Measurements from ENCODE around the gene PAXX.
"Not testable (repeated sequence)": the region's sequence is repeated elsewhere in the genome, so short reads cannot be mapped to it uniquely, and the experiment has no call there.

PAXX gene

GRCh38 chr9:136983167-136983566 is 9.1 kb upstream of the PAXX start:
- DNase-seq: no peak

DNA sequence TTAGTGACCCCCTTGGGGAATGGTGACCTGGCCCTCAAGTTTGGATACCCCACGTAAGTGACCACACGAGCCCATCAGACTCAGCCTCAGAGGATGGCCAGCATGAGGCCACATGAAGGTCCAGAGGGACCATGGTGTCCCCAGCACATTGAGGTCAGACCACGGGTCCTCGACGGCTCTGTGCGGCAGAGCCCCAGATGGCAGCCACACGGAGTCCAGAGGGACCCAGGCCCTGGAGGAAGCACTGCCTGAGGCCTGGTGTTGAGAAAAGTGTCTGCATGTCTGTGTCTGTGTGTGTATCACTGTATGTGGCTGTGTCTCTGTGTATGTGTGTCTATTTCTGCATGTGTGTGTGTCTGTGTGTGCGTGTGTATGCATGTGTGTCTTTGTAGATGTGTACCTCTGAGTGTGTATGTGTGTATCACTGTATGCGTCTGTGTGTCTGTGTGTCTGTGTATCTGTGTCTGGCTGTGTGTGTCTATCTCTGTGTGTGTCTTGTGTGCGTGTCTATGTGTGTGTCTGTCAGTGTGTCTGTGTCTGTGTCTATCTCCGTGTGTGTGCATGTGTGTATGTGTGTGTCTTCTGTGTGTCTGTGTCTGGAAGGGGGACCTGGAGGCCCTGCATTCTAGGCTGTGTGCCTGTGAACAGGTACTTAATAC is 8.4 kb upstream of the PAXX start:
- no peak for DNase-seq

DNA sequence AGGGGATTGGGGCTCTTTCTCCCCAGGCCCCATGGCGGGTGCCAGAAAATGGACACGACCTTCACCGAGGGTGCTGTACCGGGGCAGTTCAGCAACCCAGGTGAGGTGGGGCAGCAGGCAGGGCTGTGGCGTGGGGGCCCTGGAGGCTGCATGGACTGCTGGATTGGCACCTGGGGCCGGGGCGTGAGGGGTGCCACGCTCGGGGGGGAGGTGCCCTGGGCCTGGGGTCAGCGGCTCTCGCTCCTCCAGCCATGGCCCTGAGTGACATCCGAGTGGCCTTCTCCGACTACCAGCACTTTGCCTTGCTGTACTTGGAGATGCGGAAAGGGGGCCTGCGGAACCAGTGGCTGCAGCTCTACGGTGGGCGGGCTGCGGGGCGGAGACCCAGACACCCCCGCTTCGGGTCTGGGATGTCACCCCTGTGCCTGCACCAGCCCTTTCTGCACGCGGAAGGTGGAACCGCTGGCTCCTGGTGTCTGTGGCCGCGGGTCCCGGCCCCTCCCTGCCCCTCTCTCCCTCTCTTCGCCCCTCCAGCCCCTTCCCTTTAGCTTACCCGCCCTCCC is 7.7 kb upstream of the PAXX start:
- DNase-seq: no peak

GRCh38 chr9:136985027-136985602 is 7.1 kb upstream of the PAXX start:
- DNase-seq: no peak

GRCh38 chr9:136985853-136986252 is 6.4 kb upstream of the PAXX start:
- DNase-seq: no peak

GRCh38 chr9:136988872-136989271 is 3.4 kb upstream of the PAXX start:
- DNase-seq: no peak

GRCh38 chr9:136990242-136990911 is 1.8 kb upstream of the PAXX start:
- DNase-seq: no peak

DNA sequence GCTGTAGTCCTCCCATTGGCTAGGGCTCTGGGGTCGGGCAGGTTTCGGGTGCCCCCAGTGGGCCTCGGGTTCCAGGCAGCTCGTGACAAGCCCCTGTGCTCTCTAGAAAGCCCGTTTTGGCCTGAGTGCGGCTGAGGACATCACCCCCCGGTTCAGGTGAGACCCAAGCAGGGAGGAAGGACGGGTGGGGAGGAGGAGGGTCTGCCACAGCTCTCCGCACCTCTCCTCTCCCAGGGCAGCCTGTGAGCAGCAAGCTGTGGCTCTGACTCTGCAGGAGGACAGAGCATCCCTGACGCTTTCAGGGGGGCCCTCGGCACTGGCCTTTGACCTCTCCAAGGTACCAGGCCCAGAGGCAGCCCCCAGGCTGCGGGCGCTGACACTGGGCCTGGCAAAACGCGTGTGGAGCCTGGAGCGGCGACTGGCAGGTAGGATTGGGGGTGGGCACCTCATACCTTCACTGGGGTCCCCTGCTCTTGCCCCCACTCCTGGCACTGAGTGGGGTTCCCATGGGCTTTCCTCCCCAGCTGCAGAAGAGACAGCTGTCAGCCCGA is 672 bp downstream of the PAXX start:
- DNase-seq: no peak

GRCh38 chr9:136994180-136994887 is 2.1 kb downstream of the PAXX start:
- DNase-seq: no peak

GRCh38 chr9:136994888-136995230 is 2.6 kb downstream of the PAXX start:
- DNase-seq: no peak

GRCh38 chr9:136995362-136995761 is 3.1 kb downstream of the PAXX start:
- no peak for DNase-seq

DNA sequence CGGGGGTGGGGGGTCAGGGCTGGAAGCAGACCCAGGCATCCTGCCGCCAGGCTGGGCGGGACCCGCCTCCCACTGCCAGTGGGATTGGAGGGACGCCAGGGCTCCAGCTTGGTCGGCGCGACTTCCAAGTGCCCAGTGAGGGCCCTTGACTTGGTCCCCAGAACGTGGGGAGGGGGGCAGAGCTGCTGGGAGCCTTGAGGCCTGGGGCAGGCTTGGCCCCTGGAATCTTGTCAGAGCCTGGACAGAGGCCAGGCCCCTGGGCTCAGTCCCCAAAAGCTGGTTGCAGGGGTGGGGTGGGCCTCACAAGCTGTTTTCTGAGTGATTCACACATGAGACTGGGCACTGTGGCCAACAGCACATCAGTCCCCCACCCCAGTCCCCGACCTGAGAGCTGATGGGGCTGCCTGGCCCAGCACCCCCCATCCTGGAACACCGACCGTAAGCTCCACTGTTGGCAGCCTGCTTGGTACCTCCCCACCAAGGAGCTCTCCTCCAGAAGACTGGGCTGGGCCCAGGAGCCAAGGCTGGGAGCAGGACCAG is 3.6 kb downstream of the PAXX start:
- no peak for DNase-seq

DNA sequence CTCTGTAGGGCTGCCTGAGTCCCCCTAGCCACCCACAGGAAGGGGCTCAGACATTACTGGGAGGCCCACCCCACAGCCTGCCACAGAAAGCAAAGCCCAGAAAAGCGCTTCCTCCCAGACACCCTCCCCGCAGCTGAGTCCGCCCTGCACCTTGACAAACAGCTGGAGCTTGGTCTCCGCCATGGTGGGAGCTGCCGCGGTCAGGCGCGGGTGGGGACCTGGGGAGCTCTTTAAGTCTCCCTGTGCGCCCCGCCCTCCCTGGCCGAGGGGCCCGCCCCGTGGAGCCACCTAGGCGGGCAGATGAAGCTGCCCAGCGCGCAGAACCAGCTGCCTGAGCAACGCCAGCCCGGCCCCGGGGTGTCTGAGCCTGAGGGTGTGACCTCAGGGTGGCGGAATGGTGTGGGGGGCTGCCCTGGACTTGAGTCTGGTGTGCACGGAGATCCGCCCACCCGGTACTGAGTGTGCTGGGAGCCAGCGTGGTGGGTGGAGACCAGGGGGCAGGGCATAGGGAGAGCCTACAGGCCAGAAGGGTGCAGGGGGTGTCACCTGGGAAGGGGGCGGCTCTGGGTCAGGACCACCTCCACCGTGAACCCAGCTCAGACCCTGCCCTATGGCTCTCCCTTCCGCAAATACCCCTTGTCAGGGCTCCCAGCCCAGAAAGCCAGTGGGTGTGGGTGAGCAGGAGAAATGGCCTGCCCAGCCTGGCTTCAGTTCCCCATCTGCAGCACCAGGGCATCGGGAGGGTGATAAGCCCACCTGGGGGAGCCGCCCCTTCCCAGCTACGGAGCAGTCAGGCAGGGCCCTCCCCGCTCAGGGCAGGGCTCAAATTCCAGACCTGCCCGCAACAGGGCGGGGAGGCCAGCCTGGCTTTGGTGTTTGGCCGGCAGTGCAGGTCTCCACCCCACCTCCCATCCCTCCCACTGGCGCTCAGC is 4.4 kb downstream of the PAXX start, which contains the start of gene CLIC3:
Gene CLIC3 (minus strand): TSS at position 208 of the 932 bp plus-strand sequence. CDS start 25 bp downstream, at position 183.
- DNase-seq: peak; percentile 31

GRCh38 chr9:136997371-136997770 is 5.1 kb downstream of the PAXX start:
- DNase-seq: no peak

GRCh38 chr9:136997830-136998234 is 5.6 kb downstream of the PAXX start:
- no peak for DNase-seq

DNA sequence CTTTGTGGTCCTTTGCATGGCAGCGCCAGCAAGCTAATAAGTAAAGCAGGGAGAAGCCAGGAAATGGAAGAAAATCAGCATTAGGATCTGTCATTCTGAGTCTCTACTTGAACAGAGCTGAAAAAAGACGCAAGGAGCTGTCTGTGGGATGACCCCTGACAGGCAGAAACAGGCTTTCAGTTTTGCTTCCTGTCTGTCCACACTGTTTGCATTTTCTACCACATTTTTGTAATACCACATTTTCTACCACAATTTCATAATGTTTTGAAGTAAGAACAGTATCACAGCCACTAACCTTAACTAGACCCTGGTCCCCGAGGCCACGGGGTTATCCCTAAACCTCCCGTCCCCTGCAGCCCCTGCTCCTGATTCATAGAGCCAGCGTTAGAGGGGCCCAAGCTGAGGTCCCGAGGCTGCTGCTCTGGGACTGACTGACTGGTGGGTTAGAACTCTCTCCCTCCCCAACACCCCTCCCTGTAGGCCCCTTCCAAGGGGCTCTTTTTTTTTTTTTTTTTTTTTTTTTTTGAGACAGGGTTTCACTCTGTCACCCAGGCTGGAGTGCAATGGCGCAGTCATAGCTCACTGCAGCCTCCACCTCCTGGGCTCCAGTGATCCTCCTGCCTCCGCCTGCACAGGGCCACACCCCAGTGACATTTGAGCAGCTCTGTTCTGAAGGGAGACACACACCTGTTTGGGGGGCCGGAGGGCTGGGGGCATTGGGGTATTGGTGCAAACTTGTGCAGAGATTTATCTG is 8.1 kb downstream of the PAXX start:
- DNase-seq: no peak

GRCh38 chr9:137001857-137002645 is 9.8 kb downstream of the PAXX start:
- no peak for DNase-seq

DNA sequence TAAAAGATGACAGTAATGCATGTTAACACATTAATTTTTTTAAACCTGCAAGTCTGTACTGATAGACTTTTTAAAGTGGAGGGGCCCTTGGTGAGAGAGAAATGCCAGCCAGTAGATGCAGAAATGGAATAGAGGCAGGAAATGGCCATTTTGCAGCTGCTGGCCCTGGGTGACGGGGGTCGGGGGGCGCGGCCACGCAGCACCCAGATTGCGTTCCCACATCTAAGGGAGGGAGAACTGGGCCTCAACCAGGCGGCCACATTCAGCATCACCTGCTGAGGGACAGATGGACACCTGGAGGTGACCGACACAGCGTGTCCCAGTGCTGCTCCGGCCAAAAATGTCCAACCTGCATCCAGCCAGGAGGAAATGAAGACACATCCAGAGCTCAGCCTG is 10.4 kb downstream of the PAXX start:
- no peak for DNase-seq

- DNase-seq: not testable (repeated sequence)
These were observed 12.1 kb downstream of the PAXX start for GRCh38 chr9:137004285-137004684.

Data from stimulated activated CD4-positive, alpha-beta T cell treated with anti-CD3 and anti-CD28 coated beads, Interleukin-4, amount 100 ng/mL, for 1 hour (primary cell).